ENCODE data around the gene BICC1. TPM values are rescaled to one million over a fixed set of nuclear protein-coding genes. Genes with fewer than 3 reads are reported as not detected.
A peak's percentile ranks its signal among the peaks of the same experiment; 100 is the strongest.

The BICC1 gene
- polyA plus RNA-seq, 3 donors = 0.02 to 0.24 (median 0.14) TPM

GRCh38 chr10:58576751-58577436 lies 64.2 kb downstream of the BICC1 start:
- Histone ChIP-seq H3K36me3 (replicated peaks in 1 of 2; ENCODE audit: control insufficient read depth in 1 of 2, insufficient read depth in 2 of 2, low read length in 2 of 2) (no peaks in the 10 kb centered on the region), H3K4me3 (replicated peaks in 1 of 3; ENCODE audit: low read depth in 2 of 3, low read length in 3 of 3) (peak overlapping the region in 1 of 3 experiments; percentile 45), H2AFZ (ENCODE audit: insufficient read depth, low read depth, low read length, poor library complexity, severe bottlenecking) (peak overlapping the region; percentile 37), H4K20me1 (ENCODE audit: insufficient read depth, low read length) (no peaks in the 10 kb centered on the region), H3K27ac (ENCODE audit: low read depth in 1 of 2, low read length in 2 of 2) (peak overlapping the region in 1 of 2 donors; percentile 64), H3K27me3 (ENCODE audit: control insufficient read depth in 2 of 2, insufficient read depth in 2 of 2, low read length in 2 of 2) (no peaks in the 10 kb centered on the region), H3K9ac (ENCODE audit: insufficient read depth, low read length, poor library complexity, severe bottlenecking) (no peak overlapping the region), H3K4me2 (replicated peaks; ENCODE audit: extremely low read depth, low read length, poor library complexity, severe bottlenecking) (peak overlapping the region; percentile 35), H3K9me3 (replicated peaks in 1 of 2; ENCODE audit: control insufficient read depth in 1 of 2, insufficient read depth in 1 of 2, low read length in 2 of 2) (no peaks in the 10 kb centered on the region), H3K4me1 (ENCODE audit: control insufficient read depth in 1 of 2, insufficient read depth in 2 of 2, low read length in 2 of 2) (peaks cover 33 to 37% of the 10 kb centered on the region in 2 donors), H3K79me2 (ENCODE audit: insufficient read depth, low read length) (no peaks in the 10 kb centered on the region)
- Mint-ChIP-seq H3K4me1 (peaks cover 45% of the 10 kb centered on the region), H3K27ac (peak overlapping the region; percentile 34 to 92 (median 65)), H3K27me3 (ENCODE audit: low read depth in 3 of 3) (no peaks in the 10 kb centered on the region), H3K36me3 (peaks cover 0 to 4% of the 10 kb centered on the region in 2 donors), H3K9me3 (peaks cover 0 to 2% (median 0%) of the 10 kb centered on the region in 7 donors), H3K4me3 (peak overlapping the region in 1 of 2 donors; percentile 46)
- no peak for DNase-seq
- TF ChIP-seq CTCF (IDR thresholded peaks at IDR 0.05) = no peak
- 75% methylated on average over 1 of the region's 3 CpGs for WGBS (ENCODE audit: insufficient coverage)
- intact Hi-C loops (cut with micrococcal nuclease) = no loop called here

- Histone ChIP-seq H3K27me3 (ENCODE audit: control insufficient read depth in 2 of 2, insufficient read depth in 2 of 2, low read length in 2 of 2) (no peaks in the 10 kb centered on the region), H3K36me3 (replicated peaks in 1 of 2; ENCODE audit: control insufficient read depth in 1 of 2, insufficient read depth in 2 of 2, low read length in 2 of 2) (no peaks in the 10 kb centered on the region), H4K20me1 (ENCODE audit: insufficient read depth, low read length) (no peaks in the 10 kb centered on the region), H2AFZ (ENCODE audit: insufficient read depth, low read depth, low read length, poor library complexity, severe bottlenecking) (peak overlapping the region; percentile 37), H3K4me2 (replicated peaks; ENCODE audit: extremely low read depth, low read length, poor library complexity, severe bottlenecking) (peak overlapping the region; percentile 35), H3K9me3 (replicated peaks in 1 of 2; ENCODE audit: control insufficient read depth in 1 of 2, insufficient read depth in 1 of 2, low read length in 2 of 2) (no peaks in the 10 kb centered on the region), H3K4me3 (replicated peaks in 1 of 3; ENCODE audit: low read depth in 2 of 3, low read length in 3 of 3) (peak overlapping the region in 1 of 3 experiments; percentile 45), H3K27ac (ENCODE audit: low read depth in 1 of 2, low read length in 2 of 2) (peak overlapping the region in 1 of 2 donors; percentile 64), H3K9ac (ENCODE audit: insufficient read depth, low read length, poor library complexity, severe bottlenecking) (no peak overlapping the region), H3K79me2 (ENCODE audit: insufficient read depth, low read length) (no peaks in the 10 kb centered on the region), H3K4me1 (ENCODE audit: control insufficient read depth in 1 of 2, insufficient read depth in 2 of 2, low read length in 2 of 2) (peaks cover 33 to 37% of the 10 kb centered on the region in 2 donors)
- Mint-ChIP-seq H3K4me3 (peak overlapping the region in 1 of 2 donors; percentile 46), H3K36me3 (peaks cover 0 to 4% of the 10 kb centered on the region in 2 donors), H3K27ac (peak overlapping the region in 6 of 7 donors; percentile 15 to 77 (median 50)), H3K9me3 (peaks cover 0 to 2% (median 0%) of the 10 kb centered on the region in 7 donors), H3K4me1 (peaks cover 45% of the 10 kb centered on the region), H3K27me3 (ENCODE audit: low read depth in 3 of 3) (no peaks in the 10 kb centered on the region)
- TF ChIP-seq CTCF (IDR thresholded peaks at IDR 0.05) = no peak
- peak; percentile 32 to 75 (median 44) for DNase-seq
- intact Hi-C loops (cut with micrococcal nuclease) = no loop called here
These were observed 64.7 kb downstream of the BICC1 start for GRCh38 chr10:58577437-58577777.
